ENCODE measurements around the gene CFAP46.

GRCh38 chr10:132940791-132941465 lies 1.4 kb downstream of the CFAP46 start:
- no peak for TF ChIP-seq CTCF (IDR thresholded peaks at IDR 0.05; ENCODE audit: low read depth, low read length, missing input control)
- TF ChIP-seq JUND (IDR thresholded peaks at IDR 0.05) = no peak
- TF ChIP-seq GABPA (IDR thresholded peaks at IDR 0.05 in 1 of 2, conservative IDR thresholded peaks at IDR 0.05 in 1 of 2) = no peak
- TF ChIP-seq EGR1 (IDR thresholded peaks at IDR 0.05; ENCODE audit: low read depth in 2 of 2) = no peak
- no peak for TF ChIP-seq SP1 (IDR thresholded peaks at IDR 0.05)
- no peak for TF ChIP-seq YY1 (IDR thresholded peaks at IDR 0.05)
- no peak for TF ChIP-seq TAF1 (conservative IDR thresholded peaks at IDR 0.05)
- no peak for TF ChIP-seq RXRA (IDR thresholded peaks at IDR 0.05)

All from liver (tissue), 3 donors.